VCaP (cell line): ENCODE results near the gene HDAC9.

ENCODE experiments used
- H3K27ac ChIP-seq: fragments of 450-650 bp; 2 replicates; pipeline ENCODE4 v1.5.1; 2017
- CTCF ChIP-seq: fragments of 450-650 bp; conservative IDR thresholded peaks from 2 replicates; pipeline ENCODE4 v1.5.1; 2017; ENCODE audit warnings: mild to moderate bottlenecking, moderate library complexity

Gene HDAC9

DNA sequence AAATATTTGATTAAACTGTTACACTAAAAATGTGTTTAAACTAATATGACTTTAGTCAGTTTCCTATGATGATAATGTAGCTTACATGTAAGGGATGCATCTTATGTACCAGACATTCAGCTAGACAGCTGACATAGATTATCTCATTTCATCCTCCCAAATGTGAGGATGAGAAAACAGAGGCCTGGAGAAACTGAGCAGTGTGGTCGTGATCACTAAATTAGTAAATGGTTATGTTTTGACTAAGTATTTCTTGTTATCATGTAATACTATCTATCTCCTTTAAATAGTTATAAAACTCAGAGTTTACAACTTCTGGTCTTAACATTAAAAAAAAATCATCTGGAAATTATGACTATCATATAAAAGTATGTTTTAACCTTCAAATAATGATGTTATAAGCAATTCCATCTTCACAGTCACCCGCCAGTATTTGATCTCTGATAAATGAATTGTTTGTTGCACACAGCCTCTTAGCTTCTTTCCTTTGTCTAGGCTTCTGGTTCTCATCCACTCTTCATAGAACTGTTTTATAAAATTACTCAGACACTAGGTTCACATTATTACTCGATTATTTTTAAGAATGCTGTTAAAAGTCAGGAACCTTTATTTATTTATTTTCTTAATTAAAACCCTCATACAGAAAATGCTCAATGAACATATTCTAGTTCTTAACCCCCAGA lies 33.6 kb upstream of the HDAC9 start:
- TF ChIP-seq CTCF: no peak
- H3K27ac ChIP-seq: no peak overlapping the region

GRCh38 chr7:18464830-18465229 lies 30.7 kb upstream of the HDAC9 start:
- TF ChIP-seq CTCF: no peak
- H3K27ac ChIP-seq: no peak overlapping the region

DNA sequence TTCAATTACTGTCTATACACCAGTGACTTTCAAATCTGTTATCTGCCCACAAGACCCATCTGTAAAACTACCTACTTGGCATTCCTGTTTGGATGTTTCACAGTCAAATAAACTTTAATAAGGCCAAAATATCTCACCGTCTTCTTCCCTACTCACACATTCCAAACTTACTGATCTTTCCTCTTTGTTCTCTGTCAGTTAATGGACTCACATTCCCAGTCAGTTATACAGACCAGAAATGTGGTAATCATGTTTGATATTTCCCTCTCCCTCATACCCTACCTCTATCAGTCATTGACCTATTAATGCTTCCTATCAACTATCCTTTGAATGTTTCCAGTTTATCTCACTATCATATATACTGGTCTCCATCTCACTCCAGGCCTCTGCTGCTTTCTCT lies 28.5 kb upstream of the HDAC9 start:
- TF ChIP-seq CTCF: no peak
- no peak overlapping the region for H3K27ac ChIP-seq

DNA sequence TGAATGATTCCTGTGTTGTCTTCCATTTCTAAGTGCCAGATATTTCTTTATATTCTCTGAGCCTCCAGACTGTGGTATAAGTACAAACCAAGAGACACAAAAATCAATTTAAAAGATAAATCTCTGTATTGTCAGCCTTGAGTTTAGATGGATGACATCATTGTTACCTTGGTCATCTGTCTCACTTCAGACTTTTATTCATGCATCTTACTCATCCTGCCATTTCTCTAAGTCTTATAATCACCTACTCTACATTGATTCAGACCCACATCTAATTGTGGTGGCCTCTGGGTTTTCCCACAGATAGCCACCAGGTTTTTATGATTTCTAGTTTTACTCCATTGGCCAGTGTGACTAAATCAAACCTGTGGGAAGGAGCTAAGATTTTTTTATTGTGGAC lies 26.8 kb upstream of the HDAC9 start:
- no peak overlapping the region for H3K27ac ChIP-seq
- no peak for TF ChIP-seq CTCF

GRCh38 chr7:18469316-18469715 lies 26.2 kb upstream of the HDAC9 start:
- no peak overlapping the region for H3K27ac ChIP-seq
- no peak for TF ChIP-seq CTCF

DNA sequence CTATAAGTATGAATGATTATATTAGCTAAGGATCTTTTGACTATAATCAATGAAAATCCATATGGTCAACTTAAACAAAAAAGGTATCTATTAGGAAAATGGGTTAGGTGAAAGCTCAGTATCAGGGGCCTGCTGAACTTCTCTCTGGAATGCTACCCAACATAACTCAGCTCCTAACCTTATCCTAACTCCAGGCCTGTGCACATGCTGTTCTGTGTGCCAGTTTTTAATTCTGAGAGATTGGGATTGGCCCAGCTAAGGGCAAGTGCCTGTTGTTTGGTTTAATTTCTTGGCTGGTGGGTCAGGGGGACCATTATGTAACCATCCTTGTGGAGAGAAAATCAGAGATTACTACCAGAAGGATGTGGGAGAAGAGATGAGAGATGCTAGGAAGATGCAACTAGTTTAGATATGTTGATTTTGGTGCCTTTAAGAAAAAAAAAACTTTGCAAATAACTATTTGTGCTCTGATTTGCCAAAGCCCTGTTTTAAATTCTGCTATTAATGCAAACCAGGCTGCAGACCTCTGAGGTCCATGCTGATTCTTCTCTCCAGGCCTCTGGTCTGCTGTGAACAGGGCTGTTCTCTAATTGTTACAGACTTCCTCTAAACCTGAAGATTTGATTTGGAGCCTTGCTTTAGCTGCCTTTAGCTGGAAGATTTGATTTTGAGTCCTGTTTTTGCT lies 23.9 kb upstream of the HDAC9 start:
- no peak for TF ChIP-seq CTCF
- H3K27ac ChIP-seq: no peak overlapping the region

DNA sequence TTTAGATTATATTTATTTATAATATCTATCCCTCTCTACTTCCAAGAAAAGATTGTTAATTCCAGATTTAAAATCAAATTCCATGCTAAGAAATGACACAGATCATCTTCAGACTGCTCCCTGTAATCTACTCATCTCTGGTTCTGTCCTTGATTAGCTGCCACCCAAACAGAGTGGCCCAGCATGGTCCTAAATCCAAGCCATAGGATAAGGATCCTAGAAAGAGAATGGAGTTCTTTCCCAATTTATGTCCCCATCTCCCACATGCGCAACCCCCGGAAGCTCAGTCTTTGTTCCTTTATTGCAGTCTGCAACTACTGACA lies 23.4 kb upstream of the HDAC9 start:
- TF ChIP-seq CTCF: no peak
- H3K27ac ChIP-seq: no peak overlapping the region
